ENCODE measurements around the gene AKR1C1.
"Not testable (repeated sequence)": the region's sequence is repeated elsewhere in the genome, so short reads cannot be mapped to it uniquely, and the experiment has no call there.

Gene AKR1C1

DNA sequence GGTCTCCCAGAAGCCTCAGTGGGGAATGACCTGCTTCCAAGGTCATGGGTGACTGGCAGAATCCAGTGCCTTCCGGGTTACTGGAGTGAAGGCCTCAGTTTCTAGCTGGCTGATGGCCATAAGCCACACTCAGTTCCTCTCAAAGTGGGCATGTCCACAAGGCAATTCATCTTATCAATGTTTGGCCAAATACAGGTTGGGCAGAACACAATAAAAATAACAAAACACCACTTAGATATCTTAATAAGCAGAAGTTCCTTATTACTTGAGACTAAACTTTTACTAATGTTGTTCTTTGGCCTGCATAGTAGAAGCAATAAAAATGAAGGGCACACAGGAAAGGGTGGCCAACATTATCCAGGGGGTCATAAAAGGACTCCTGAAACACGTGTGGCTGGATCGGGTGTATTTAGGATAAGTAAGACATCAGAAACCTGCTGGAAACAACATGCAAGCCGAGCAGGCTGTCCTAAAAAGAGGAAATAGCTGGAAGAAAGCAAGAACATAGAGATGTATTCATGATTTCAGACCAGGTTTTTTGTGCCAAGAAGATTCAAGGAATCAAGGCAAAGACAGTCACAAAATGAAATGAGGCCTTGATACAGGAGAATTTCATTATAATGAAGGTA lies 60.1 kb downstream of the AKR1C1 start:
- no peak for TF ChIP-seq SNAI2 (CRISPR knock-in tag; IDR thresholded peaks at IDR 0.05)
- TF ChIP-seq, protein P1, sequence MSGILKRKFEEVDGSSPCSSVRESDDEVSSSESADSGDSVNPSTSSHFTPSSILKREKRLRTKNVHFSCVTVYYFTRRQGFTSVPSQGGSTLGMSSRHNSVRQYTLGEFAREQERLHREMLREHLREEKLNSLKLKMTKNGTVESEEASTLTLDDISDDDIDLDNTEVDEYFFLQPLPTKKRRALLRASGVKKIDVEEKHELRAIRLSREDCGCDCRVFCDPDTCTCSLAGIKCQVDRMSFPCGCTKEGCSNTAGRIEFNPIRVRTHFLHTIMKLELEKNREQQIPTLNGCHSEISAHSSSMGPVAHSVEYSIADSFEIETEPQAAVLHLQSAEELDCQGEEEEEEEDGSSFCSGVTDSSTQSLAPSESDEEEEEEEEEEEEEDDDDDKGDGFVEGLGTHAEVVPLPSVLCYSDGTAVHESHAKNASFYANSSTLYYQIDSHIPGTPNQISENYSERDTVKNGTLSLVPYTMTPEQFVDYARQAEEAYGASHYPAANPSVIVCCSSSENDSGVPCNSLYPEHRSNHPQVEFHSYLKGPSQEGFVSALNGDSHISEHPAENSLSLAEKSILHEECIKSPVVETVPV (CRISPR knock-in tag; IDR thresholded peaks at IDR 0.05): no peak
- no peak for ATAC-seq

DNA sequence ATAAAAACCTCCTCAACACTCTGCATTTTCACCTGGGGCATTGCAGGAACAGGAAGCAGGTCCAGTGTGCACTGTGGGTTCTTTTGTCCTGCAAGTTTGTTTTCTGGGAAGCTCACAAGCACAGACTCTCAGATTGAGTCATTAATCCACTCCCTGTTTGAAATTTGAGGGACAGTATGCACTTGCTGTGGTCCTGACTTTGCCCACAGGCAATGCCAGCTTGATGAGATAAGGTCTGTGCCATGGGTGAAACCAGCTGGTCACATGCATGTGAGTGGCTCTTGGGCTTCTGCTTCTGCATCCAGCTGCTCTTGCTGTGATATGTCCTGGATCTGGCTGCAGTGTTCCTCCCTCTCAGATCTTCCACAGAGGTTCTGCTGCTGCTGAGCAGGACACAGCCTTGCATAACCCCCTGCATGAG lies 62.3 kb downstream of the AKR1C1 start:
- ATAC-seq: not testable (repeated sequence)

DNA sequence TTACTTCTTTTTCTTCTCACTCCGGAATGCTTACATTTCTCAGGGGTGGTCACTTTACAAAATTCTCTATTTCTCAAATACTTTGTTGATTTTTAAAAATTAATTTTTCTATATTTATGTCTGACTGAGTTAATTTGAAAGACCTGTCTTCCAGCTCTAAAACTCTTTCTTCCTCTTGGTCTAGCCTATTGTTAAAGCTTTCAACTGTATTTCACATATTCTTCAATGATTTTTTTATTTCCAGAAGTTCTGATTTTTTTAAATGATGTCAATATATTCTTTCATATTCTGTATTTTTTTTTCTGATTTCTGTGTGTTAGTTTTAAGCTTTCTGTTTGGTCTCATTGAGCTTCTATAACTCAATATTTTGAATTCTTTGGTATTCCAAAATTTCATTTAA lies 67.8 kb downstream of the AKR1C1 start:
- ATAC-seq: no peak
- no peak for TF ChIP-seq TOX (CRISPR knock-in tag; IDR thresholded peaks at IDR 0.05; ENCODE audit: borderline replicate concordance)
- TF ChIP-seq BACH2 (CRISPR knock-in tag; IDR thresholded peaks at IDR 0.05; ENCODE audit: borderline replicate concordance): no peak
- no peak for TF ChIP-seq ARNTL (CRISPR knock-in tag; IDR thresholded peaks at IDR 0.05; ENCODE audit: borderline replicate concordance, low read depth)
- TF ChIP-seq, protein P1 (CRISPR knock-in tag; IDR thresholded peaks at IDR 0.05): no peak
- TF ChIP-seq, protein P2, sequence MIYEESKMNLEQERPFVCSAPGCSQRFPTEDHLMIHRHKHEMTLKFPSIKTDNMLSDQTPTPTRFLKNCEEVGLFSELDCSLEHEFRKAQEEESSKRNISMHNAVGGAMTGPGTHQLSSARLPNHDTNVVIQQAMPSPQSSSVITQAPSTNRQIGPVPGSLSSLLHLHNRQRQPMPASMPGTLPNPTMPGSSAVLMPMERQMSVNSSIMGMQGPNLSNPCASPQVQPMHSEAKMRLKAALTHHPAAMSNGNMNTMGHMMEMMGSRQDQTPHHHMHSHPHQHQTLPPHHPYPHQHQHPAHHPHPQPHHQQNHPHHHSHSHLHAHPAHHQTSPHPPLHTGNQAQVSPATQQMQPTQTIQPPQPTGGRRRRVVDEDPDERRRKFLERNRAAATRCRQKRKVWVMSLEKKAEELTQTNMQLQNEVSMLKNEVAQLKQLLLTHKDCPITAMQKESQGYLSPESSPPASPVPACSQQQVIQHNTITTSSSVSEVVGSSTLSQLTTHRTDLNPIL (CRISPR knock-in tag; IDR thresholded peaks at IDR 0.05; ENCODE audit: low read depth): no peak

GRCh38 chr10:5031588-5031987 lies 68.4 kb downstream of the AKR1C1 start:
- not testable (repeated sequence) for ATAC-seq

DNA sequence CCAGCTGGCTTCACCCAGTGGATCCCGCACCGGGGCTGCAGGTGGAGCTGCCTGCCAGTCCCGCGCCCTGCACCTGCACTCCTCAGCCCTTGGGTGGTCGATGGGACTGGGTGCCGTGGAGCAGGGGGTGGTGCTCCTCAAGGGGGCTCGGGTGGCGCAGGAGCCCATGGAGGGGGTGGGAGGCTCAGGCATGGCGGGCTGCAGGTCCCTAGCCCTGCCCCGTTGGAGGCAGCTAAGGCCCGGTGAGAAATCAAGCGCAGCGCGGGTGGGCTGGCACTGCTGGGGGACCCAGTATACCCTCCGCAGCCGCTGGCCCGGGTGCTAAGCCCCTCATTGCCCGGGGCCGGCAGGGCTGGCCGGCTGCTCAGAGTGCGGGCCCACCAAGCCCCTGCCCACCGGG lies 69.2 kb downstream of the AKR1C1 start:
- ATAC-seq: not testable (repeated sequence)
